Measurements from ENCODE around the gene IQCN.

- TF ChIP-seq CTCF (IDR thresholded peaks at IDR 0.05), result no peak
- no peak for TF ChIP-seq POLR2A (IDR thresholded peaks at IDR 0.05)
Observed at GRCh38 chr19:18283338-18283737, 9.1 kb upstream of the IQCN start.

Measured in esophagus squamous epithelium (tissue), 4 donors.